ENCODE data around the gene KCNIP1. TPM values are rescaled to one million over a fixed set of nuclear protein-coding genes. Genes with fewer than 3 reads are reported as not detected.

KCNIP1 gene
- total and polyA plus RNA-seq, 11 donors, result 0.52 to 1.3 (median 1.2) TPM; not detected in 8

- Histone ChIP-seq H3K36me3 (no peaks in the 10 kb centered on the region), H3K4me3 (peak overlapping the region in 11 of 12 donors; percentile 11 to 55 (median 39)), H3K4me1 (peaks cover 0 to 39% (median 20%) of the 10 kb centered on the region in 12 donors), H3K27me3 (no peaks in the 10 kb centered on the region), H3K27ac (peak overlapping the region; percentile 30 to 93 (median 79)), H3K9me3 (no peaks in the 10 kb centered on the region)
- DNase-seq (peak in 4 of 5 donors; percentile 44 to 78 (median 62)), ATAC-seq (peak; percentile 62 to 79 (median 69))
- intact Hi-C loops (cut with DNase I), result loop anchor here in 9 of 10 donors (1.0 to 10.0 kb wide), 11 partner anchors 29 to 711 kb away; partner anchors contain the start of gene FOXI1 (in 1 of the 9)
- 2 to 5% (median 4%) methylated on average over 14 to 20 of the region's 25 CpGs for WGBS, 4 donors
- no peak for TF ChIP-seq POLR2A (IDR thresholded peaks at IDR 0.05)
- peak in 3 of 12 donors; percentile 5 to 33 (median 30) for TF ChIP-seq CTCF (IDR thresholded peaks at IDR 0.05)
Measured at GRCh38 chr5:170633235-170634081, 129.6 kb downstream of the KCNIP1 start.

DNA sequence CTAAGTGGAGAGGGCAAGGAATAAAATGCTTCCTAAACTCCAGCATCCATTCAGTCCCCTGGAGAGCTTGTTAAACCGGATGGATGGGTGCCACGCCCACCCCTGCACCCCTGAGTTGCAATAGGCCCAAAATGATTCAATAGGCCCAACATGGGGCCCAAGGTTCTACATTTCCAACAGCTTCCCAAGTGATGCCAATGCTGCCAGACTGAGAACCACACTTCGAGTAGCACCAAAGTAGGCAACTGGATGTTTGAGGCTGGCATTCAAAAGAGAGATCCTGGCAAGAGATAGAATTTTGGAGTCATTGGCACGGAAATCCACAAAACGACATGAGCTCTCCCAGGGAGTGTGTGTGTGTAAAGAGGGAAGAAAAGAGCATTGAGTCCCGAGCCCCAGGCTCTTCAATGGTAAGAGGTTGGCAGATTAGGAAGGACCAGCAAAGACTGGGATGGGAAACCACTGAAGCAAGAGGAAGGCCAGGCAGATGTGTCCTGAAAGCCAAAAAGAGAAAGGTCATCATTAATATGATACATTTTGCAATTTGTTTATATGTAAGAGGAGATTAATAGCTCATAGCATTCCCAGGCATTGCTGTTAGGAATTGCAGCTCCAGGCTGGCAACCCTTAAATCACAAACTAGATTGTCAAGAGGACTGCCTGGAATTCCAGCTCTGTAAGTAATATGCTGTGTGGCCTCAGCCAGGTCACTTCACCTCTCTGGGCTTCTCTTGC is 130.6 kb downstream of the KCNIP1 start:
- peak overlapping the region in 6 of 12 donors; percentile 64 to 79 (median 70) for H3K27ac ChIP-seq
- 73 to 81% (median 77%) methylated on average over 6 of the region's 6 CpGs for WGBS, 4 donors
- no peaks in the 10 kb centered on the region for H3K9me3 ChIP-seq
- no peaks in the 10 kb centered on the region for H3K27me3 ChIP-seq
- ATAC-seq (no peak), DNase-seq (no peak)
- H3K4me3 ChIP-seq, result peak overlapping the region in 5 of 12 donors; percentile 29 to 41 (median 30)
- TF ChIP-seq POLR2A (IDR thresholded peaks at IDR 0.05), result no peak
- no peak for TF ChIP-seq CTCF (IDR thresholded peaks at IDR 0.05)
- H3K4me1 ChIP-seq, result peaks cover 0 to 43% (median 20%) of the 10 kb centered on the region in 12 donors
- H3K36me3 ChIP-seq, result no peaks in the 10 kb centered on the region
- intact Hi-C loops (cut with DNase I), result loop anchor here in 7 of 10 donors (5.0 to 10.0 kb wide), 8 partner anchors 100 to 710 kb away; partner anchors contain the start of gene FOXI1 (in 1 of the 7)

DNA sequence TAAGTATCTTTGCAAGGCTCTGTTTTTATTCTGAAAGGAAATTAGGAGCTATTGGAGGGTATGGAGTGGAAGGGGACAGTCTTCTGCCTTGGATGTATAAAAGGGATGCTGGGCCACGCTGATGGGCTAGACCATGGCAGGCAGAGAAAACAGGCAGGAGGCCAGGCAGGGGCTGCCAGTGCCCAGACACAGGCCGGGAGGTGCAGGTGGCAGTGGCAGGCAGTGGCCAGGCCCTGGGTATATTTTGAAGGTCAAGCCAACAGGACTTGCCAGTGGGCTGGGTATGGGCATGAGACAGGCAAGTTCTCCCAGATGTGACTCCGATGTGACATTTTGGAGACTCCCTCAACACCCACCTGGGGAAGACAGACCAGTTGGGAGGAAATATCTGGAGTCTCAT is 131.9 kb downstream of the KCNIP1 start:
- Histone ChIP-seq H3K36me3 (no peaks in the 10 kb centered on the region), H3K27me3 (no peaks in the 10 kb centered on the region), H3K4me3 (no peak overlapping the region), H3K27ac (no peak overlapping the region), H3K9me3 (no peaks in the 10 kb centered on the region), H3K4me1 (peaks cover 0 to 41% (median 20%) of the 10 kb centered on the region in 12 donors)
- TF ChIP-seq CTCF (IDR thresholded peaks at IDR 0.05) (no peak), POLR2A (IDR thresholded peaks at IDR 0.05) (no peak)
- intact Hi-C loops (cut with DNase I), result loop anchor here in 8 of 10 donors (2.0 to 10.0 kb wide), 11 partner anchors 99 to 709 kb away; partner anchors contain the start of gene FOXI1 (in 1 of the 8)
- WGBS, 4 donors, result 44 to 80% (median 68%) methylated on average over 3 of the region's 3 CpGs
- ATAC-seq (no peak), DNase-seq (no peak)

Data from heart left ventricle (tissue), 16 donors.